Gastroesophageal sphincter (tissue), 4 donors: ENCODE results near the gene EP300. TPM values are rescaled to one million over a fixed set of nuclear protein-coding genes. Genes with fewer than 3 reads are reported as not detected.
"Not testable (repeated sequence)": the region's sequence is repeated elsewhere in the genome, so short reads cannot be mapped to it uniquely, and the experiment has no call there.

Experiments used
- ATAC-seq: fragments of 150-250 bp; one replicate; pipeline ENCODE4 v1.9.1; 2016; ENCODE audit warnings: mild to moderate bottlenecking, moderate library complexity
- H3K27ac ChIP-seq, 4 donors: fragments of 200-600 bp; sonication (generic) in 3 of 4; 1 replicate in 3 of 4; 2 replicates in 1 of 4; pipeline ENCODE4 v1.5.1; 2016 to 2019
- H3K27me3 ChIP-seq: fragments of 200-600 bp; sonication (generic); one replicate; pipeline ENCODE4 v1.5.1; 2019
- H3K36me3 ChIP-seq, 2 donors: fragments of 200-600 bp; sonication (generic); one replicate each; pipeline ENCODE4 v1.5.1; 2019; ENCODE audit warnings: control low read depth in 1 of 2
- H3K4me1 ChIP-seq, 3 donors: fragments of 200-600 bp; sonication (generic); 1 replicate in 2 of 3; 2 replicates in 1 of 3; pipeline ENCODE4 v1.5.1; 2016 to 2019; ENCODE audit warnings: control low read depth in 2 of 3
- H3K4me3 ChIP-seq, 2 donors: fragments of 200-600 bp; sonication (generic); one replicate each; pipeline ENCODE4 v1.5.1; 2019; ENCODE audit warnings: mild to moderate bottlenecking in 1 of 2, moderate library complexity in 1 of 2
- H3K9me3 ChIP-seq, 3 donors: fragments of 200-600 bp; sonication (generic); one replicate each; pipeline ENCODE4 v1.5.1; 2017 to 2019; ENCODE audit warnings: control low read depth in 2 of 3
- EP300 ChIP-seq: sonication (generic); formaldehyde crosslinking; IDR thresholded peaks from one replicate; pipeline ENCODE4 v1.6.1; 2017; ENCODE audit warnings: antibody characterized with exemption, mild to moderate bottlenecking
- POLR2A ChIP-seq, 2 donors: fragments of 450-650 bp; IDR thresholded peaks; one replicate each; pipeline ENCODE4 v1.6.1; 2017; ENCODE audit warnings: antibody characterized with exemption in 2 of 2, mild to moderate bottlenecking in 2 of 2, moderate library complexity in 1 of 2
- POLR2AphosphoS5 ChIP-seq: sonication (generic); formaldehyde crosslinking; IDR thresholded peaks from one replicate; pipeline ENCODE4 v1.6.1; 2017; ENCODE audit warnings: antibody characterized with exemption
- WGBS, 2 donors: methylation state at CpG; one replicate each; pipeline ENCODE4 v1.1.5; 2018; ENCODE audit warnings: low coverage in 1 of 2; 5-methylcytosine and 5-hydroxymethylcytosine counted together
- total RNA-seq, 4 donors: library from RNA; depleted of rRNA; stranded (reverse); fragments of >200 nt; gene quantifications; one replicate each; pipeline ENCODE4 v1.1.0, GENCODE V29; 2016
- TF ChIP-seq, protein P1 (sequence below), 4 experiments: fragments of 200-600 bp in 2 of 4; fragments of 450-650 bp in 2 of 4; sonication (generic) in 1 of 4; IDR thresholded peaks; one replicate each; pipeline ENCODE4 v1.5.1; 2017 to 2019; ENCODE audit warnings: antibody characterized with exemption in 4 of 4, mild to moderate bottlenecking in 2 of 4, moderate library complexity in 2 of 4

The EP300 gene
- total RNA-seq, 4 donors from 2014 or later, result 57.8 to 107 (median 79.2) TPM

GRCh38 chr22:41177040-41177621, 84.7 kb downstream of the EP300 start:
- ATAC-seq, result no peak
- H3K36me3 ChIP-seq, result peaks cover 3 to 80% of the 10 kb centered on the region in 2 donors
- 100% methylated on average over 4 of the region's 15 CpGs; no CpG with 5 or more reads in 1 of the 2 donors for WGBS, 2 donors

DNA sequence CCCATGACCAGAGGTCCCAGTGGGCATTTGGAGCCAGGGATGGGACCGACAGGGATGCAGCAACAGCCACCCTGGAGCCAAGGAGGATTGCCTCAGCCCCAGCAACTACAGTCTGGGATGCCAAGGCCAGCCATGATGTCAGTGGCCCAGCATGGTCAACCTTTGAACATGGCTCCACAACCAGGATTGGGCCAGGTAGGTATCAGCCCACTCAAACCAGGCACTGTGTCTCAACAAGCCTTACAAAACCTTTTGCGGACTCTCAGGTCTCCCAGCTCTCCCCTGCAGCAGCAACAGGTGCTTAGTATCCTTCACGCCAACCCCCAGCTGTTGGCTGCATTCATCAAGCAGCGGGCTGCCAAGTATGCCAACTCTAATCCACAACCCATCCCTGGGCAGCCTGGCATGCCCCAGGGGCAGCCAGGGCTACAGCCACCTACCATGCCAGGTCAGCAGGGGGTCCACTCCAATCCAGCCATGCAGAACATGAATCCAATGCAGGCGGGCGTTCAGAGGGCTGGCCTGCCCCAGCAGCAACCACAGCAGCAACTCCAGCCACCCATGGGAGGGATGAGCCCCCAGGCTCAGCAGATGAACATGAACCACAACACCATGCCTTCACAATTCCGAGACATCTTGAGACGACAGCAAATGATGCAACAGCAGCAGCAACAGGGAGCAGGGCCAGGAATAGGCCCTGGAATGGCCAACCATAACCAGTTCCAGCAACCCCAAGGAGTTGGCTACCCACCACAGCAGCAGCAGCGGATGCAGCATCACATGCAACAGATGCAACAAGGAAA, 85.4 kb downstream of the EP300 start:
- H3K27me3 ChIP-seq, result no peaks in the 10 kb centered on the region
- H3K36me3 ChIP-seq, result peaks cover 3 to 73% of the 10 kb centered on the region in 2 donors
- no peak overlapping the region for H3K27ac ChIP-seq
- no peaks in the 10 kb centered on the region for H3K9me3 ChIP-seq
- peaks cover 0 to 23% (median 0%) of the 10 kb centered on the region in 3 donors for H3K4me1 ChIP-seq
- ATAC-seq, result peak; percentile 9
- WGBS, 2 donors, result 80 to 90% methylated on average over 1 to 2 of the region's 9 CpGs
- TF ChIP-seq, protein P1, sequence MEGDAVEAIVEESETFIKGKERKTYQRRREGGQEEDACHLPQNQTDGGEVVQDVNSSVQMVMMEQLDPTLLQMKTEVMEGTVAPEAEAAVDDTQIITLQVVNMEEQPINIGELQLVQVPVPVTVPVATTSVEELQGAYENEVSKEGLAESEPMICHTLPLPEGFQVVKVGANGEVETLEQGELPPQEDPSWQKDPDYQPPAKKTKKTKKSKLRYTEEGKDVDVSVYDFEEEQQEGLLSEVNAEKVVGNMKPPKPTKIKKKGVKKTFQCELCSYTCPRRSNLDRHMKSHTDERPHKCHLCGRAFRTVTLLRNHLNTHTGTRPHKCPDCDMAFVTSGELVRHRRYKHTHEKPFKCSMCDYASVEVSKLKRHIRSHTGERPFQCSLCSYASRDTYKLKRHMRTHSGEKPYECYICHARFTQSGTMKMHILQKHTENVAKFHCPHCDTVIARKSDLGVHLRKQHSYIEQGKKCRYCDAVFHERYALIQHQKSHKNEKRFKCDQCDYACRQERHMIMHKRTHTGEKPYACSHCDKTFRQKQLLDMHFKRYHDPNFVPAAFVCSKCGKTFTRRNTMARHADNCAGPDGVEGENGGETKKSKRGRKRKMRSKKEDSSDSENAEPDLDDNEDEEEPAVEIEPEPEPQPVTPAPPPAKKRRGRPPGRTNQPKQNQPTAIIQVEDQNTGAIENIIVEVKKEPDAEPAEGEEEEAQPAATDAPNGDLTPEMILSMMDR (IDR thresholded peaks at IDR 0.05), result no peak
- no peak for TF ChIP-seq EP300
- TF ChIP-seq POLR2AphosphoS5, result no peak
- TF ChIP-seq POLR2A (IDR thresholded peaks at IDR 0.05), result no peak
- no peak overlapping the region for H3K4me3 ChIP-seq

More at GRCh38 chr22:41177040-41177621, 84.7 kb downstream of the EP300 start:
- H3K27ac ChIP-seq, result no peak overlapping the region
- H3K4me1 ChIP-seq, result peaks cover 0 to 25% (median 0%) of the 10 kb centered on the region in 3 donors
- no peaks in the 10 kb centered on the region for H3K9me3 ChIP-seq
- TF ChIP-seq, protein P1 (IDR thresholded peaks at IDR 0.05), result no peak
- H3K27me3 ChIP-seq, result no peaks in the 10 kb centered on the region
- no peak overlapping the region for H3K4me3 ChIP-seq

- 59 to 68% methylated on average over 2 to 6 of the region's 8 CpGs for WGBS, 2 donors
- H3K36me3 ChIP-seq, result peaks cover 0 to 66% of the 10 kb centered on the region in 2 donors
Measured at GRCh38 chr22:41178425-41178975, 86.1 kb downstream of the EP300 start.

DNA sequence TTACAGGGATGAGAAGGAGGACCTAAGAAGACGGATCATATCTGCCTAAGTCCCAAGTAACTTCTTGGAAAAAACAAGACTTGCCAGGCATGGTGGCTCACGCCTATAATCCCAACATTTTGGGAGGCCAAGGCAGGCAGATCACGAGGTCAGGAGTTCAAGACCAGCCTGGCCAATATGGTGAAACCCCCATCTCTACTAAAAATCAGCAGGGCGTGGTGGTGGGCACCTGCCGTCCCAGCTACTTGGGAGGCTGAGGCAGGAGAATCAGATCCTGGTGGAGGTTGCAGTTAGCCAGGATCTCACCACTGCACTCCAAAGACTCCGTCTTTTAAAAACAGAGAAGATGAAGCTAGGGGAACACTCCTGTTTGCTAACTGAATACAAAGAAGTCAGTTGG, 88.0 kb downstream of the EP300 start:
- Histone ChIP-seq H3K36me3 (peaks cover 0 to 48% of the 10 kb centered on the region in 2 donors), H3K4me1 (peaks cover 0 to 20% (median 0%) of the 10 kb centered on the region in 3 donors)
- H3K27me3 ChIP-seq, H3K4me3 ChIP-seq, H3K27ac ChIP-seq, ATAC-seq, H3K9me3 ChIP-seq: not testable (repeated sequence)
- 84 to 93% methylated on average over 3 to 6 of the region's 6 CpGs for WGBS, 2 donors

More at GRCh38 chr22:41178425-41178975, 86.1 kb downstream of the EP300 start:
- Histone ChIP-seq H3K27me3 (no peaks in the 10 kb centered on the region), H3K9me3 (no peaks in the 10 kb centered on the region), H3K4me1 (peaks cover 0 to 23% (median 0%) of the 10 kb centered on the region in 3 donors), H3K4me3 (no peak overlapping the region), H3K27ac (no peak overlapping the region)
- TF ChIP-seq, protein P1 (IDR thresholded peaks at IDR 0.05), result no peak
- no peak for TF ChIP-seq POLR2A (IDR thresholded peaks at IDR 0.05)
- TF ChIP-seq POLR2AphosphoS5, result no peak
- TF ChIP-seq EP300, result no peak
- ATAC-seq, result peak; percentile 14

- no peak overlapping the region for H3K27ac ChIP-seq
- 45 to 80% methylated on average over 2 to 3 of the region's 3 CpGs for WGBS, 2 donors
Measured at GRCh38 chr22:41180926-41181325, 88.5 kb downstream of the EP300 start.

More at GRCh38 chr22:41180926-41181325, 88.5 kb downstream of the EP300 start:
- no peak for ATAC-seq
- peaks cover 0 to 15% (median 0%) of the 10 kb centered on the region in 3 donors for H3K4me1 ChIP-seq
- TF ChIP-seq, protein P1 (IDR thresholded peaks at IDR 0.05), result no peak
- no peak for TF ChIP-seq EP300
- TF ChIP-seq POLR2AphosphoS5, result no peak
- no peak for TF ChIP-seq POLR2A (IDR thresholded peaks at IDR 0.05)
- H3K4me3 ChIP-seq, result no peak overlapping the region
- no peaks in the 10 kb centered on the region for H3K9me3 ChIP-seq
- H3K27me3 ChIP-seq, result no peaks in the 10 kb centered on the region
- H3K36me3 ChIP-seq, result peaks cover 0 to 42% of the 10 kb centered on the region in 2 donors
